ENCODE results near the gene COLEC12.

The COLEC12 gene

DNA sequence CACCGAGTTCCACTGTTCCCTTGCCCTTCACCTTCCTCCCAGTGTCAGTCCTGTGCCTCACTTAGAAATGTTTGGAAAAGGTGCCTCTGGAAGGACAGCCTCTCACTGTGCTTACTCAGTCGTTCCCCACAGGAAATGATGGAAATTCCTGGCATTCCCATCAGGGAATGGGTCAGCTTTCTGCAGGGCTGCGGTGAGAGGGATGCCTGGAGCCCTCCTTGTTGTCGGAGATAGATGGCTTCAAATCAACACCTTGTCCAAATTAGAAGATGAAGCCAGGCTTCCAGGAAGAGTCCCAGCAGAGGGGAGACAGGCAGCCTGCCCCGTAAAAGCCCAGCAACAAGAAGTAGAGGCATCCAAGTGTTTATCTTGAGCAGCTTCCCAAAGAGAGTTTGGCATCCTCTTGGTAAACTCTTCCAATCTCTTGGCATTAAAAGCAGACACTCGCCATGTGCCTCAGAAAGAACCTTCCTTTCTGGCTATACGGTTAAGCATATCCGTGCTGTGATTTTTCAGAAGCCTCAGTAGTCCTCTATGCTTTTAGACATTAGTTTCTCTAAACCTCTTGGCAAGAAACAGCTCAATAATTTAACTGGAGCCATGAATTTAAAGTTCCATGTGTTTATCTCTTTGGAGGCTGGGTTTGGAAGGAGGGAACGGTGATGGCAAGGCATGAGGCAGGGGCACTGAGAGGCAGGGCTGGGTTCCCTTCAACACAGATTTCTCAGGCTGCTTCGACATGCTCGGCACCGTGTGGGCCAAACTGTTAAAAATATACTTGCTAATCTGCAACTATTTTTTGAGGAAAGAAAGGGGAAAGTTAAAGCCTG lies 25.1 kb downstream of the COLEC12 start:
- TF ChIP-seq GATA1 (IDR thresholded peaks at IDR 0.05; ENCODE audit: low read depth, low read length): no peak
- no peak for TF ChIP-seq POLR2A (IDR thresholded peaks at IDR 0.05; ENCODE audit: low read length)
- no peak for DNase-seq

DNA sequence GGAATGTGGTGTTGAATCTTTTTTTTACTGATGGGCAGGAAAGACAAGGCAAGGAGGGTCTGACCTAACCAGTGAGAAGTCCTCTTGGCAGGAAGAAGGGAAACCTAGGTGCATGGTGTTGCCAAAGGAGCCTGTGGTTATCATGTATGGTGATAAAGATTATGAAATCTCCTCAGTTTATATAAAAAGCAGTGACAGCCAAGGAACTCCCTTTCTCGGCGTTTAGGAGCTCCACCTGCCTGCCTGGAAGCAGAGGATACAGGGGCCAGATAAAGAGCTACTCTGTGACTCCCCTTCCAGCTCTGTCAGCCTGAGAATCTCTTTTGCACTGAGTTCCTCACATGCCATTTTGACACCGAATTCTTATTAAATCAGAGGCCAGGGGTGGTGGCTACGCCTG lies 26.1 kb downstream of the COLEC12 start:
- DNase-seq: no peak
- TF ChIP-seq GATA1 (IDR thresholded peaks at IDR 0.05; ENCODE audit: low read depth, low read length) (no peak), POLR2A (IDR thresholded peaks at IDR 0.05; ENCODE audit: low read length) (no peak)

DNA sequence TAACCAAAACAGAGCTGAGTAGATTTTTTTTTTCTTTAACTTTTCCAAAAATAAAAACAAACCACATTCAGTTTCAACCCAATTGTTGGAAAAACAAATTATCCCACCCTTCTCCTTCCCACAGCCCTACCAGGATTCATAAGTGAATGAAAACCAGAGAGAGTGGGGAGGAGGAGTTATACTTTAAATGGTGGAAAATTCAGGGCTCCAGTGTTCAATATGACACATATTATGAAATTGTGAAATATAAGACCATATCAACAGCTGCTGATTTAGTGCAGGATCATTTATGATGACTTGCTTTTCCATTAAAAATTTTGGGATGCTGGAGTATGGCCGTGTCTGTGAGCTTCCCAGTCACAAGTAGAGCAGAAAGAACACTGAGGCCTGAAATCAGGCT lies 26.7 kb downstream of the COLEC12 start:
- no peak for DNase-seq
- TF ChIP-seq GATA1 (IDR thresholded peaks at IDR 0.05; ENCODE audit: low read depth, low read length) (no peak), POLR2A (IDR thresholded peaks at IDR 0.05; ENCODE audit: low read length) (no peak)

DNA sequence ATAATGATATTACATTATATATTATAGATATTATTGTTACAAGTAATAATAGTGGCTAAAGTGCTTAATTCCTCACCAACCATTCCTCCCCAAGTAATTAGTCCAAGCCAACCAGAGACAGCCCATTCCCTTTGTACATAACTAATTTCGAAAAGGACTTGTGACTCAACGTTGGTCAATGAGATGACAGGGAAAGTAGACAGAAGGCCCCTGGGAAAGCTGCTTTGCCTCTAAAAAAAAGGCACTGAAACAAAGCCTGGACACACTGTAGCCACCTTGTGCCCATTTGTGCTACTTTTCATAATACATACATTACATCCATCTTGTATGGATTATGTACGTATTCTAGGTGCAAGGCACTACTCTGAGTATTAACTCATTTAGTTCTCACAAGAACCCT lies 28.8 kb downstream of the COLEC12 start:
- TF ChIP-seq POLR2A (IDR thresholded peaks at IDR 0.05; ENCODE audit: low read length) (no peak), GATA1 (IDR thresholded peaks at IDR 0.05; ENCODE audit: low read depth, low read length) (no peak)
- no peak for DNase-seq

DNA sequence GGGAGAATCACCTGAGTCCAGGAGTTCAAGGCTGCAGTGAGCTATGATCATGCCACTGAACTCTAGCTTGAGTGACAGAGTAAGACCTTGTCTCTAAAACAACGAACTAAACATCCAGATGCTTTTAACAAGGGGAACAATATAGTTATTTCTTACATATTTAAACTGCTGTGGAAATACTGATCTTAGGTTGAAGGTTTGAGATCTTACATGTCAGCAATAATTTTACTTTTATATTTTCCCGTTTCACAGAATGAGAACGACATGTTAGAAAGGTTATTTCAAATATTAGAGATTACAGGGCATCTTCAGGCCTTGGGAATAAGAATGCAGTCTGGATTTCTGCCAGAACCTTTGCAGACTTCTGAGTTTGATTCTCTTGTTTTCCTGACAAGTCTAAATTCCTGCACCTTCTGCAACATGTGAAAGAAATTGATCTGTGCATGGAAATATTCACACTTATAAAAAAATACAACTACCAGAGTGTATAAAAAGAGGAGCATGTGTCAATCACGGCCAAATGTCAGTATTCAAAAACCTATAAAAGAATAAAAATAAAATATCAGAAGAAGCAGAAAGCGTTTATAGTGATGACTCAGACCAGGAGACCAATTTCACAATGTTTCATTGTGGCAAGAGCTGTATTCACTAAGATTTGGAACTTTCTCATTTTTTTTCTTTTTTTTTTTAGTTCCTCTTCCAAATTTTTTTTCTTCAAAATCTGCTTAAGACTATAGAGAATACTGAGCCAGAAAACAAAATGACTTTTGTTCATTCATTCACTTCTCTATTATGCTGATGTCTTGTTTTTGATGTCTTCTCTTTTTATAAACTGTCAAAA lies 29.6 kb downstream of the COLEC12 start:
- TF ChIP-seq GATA1 (IDR thresholded peaks at IDR 0.05; ENCODE audit: low read depth, low read length) (no peak), POLR2A (IDR thresholded peaks at IDR 0.05; ENCODE audit: low read length) (no peak)
- DNase-seq: no peak

DNA sequence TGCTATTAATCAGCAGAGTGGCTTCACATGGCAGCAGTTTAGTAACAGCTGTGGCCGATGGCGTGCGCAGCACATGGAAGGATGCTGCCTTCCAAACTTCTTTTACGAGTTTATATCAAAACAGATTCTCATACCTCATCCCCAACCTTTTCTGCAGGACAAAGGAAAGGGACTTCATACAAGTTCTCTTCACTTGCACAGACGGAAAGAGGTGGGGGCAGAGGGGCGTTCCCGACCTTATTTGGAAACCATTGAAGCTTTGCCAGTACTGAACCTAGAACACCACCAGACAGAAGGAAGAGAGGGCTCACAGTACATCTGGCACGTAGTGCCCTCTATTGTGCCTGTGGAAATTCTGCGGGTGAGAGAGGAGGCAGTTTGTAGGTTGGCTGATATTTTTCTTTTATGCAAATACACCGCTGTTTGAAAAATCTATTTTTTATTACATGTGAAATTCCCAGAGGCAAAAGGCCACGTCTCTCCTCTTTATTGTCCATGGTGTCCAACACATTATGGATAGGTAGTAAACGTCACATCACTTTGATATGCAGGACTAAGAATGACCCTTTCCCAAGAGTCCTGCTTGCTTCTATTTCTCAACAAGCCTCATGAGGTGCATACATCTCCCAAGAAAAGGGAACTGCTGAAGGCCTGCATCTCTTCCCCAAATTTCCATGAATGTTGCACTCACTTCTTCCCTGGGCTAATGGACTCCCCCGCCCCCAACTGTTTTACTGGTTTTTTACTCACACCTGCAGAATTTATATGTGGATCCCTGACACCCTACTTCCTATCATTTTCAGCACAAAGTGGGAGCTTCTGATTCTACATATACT lies 31.3 kb downstream of the COLEC12 start:
- TF ChIP-seq GATA1 (IDR thresholded peaks at IDR 0.05; ENCODE audit: low read depth, low read length): no peak
- no peak for TF ChIP-seq POLR2A (IDR thresholded peaks at IDR 0.05; ENCODE audit: low read length)
- no peak for DNase-seq

DNA sequence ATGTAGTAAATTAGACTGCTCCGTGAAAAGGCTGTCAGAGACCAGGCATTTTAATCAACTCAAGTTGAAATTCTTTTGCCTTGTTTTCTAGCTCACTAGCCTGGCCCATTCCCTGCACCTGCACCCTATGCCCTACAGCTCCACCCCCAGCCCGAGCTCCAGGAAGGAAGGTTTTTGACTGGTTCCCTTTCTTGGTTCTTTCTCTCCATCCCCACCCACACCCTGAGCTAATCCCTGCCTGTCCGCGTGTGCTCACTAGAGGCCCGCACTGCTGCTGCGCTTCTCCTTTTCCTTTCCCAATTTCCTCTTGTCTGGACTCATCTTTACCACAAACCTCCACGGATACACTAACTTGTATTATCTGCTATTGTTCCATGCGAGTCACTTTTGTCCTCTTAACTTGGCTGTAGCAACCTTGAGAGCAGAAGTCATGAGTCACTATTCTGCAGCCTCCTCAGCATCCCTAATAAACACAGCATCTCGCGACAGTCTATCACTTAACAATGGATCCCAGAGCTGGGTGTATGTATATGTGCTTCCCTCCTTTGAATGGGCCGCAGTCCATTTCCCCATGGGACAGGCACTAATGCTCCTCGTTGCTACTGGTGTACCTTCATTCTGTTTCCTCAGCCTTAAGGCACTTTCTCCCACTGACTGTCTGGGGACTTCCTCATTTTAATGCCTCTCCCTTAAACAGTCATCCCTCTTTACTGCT lies 36.5 kb downstream of the COLEC12 start:
- no peak for DNase-seq
- TF ChIP-seq GATA1 (IDR thresholded peaks at IDR 0.05; ENCODE audit: low read depth, low read length) (no peak), POLR2A (IDR thresholded peaks at IDR 0.05; ENCODE audit: low read length) (no peak)

DNA sequence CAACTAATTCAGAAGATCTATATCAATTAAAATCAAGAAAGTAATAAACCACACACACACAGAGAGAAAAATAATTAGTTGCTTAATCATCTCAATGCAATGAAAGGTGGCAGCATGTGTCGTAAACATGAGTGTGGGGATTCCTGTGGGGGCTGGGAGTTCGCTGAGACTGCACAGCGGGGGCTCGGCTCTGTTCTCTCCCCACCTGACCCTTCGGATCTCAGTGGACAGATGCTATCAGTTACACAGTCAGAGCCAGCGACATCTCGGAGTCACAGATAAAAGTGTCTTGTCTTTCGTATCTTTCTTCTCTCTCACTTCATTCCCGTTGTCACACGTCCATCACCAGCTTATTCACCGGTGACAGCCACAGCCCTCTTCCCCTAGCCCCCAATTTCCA lies 37.1 kb downstream of the COLEC12 start:
- no peak for DNase-seq
- TF ChIP-seq POLR2A (IDR thresholded peaks at IDR 0.05; ENCODE audit: low read length) (no peak), GATA1 (IDR thresholded peaks at IDR 0.05; ENCODE audit: low read depth, low read length) (no peak)

DNA sequence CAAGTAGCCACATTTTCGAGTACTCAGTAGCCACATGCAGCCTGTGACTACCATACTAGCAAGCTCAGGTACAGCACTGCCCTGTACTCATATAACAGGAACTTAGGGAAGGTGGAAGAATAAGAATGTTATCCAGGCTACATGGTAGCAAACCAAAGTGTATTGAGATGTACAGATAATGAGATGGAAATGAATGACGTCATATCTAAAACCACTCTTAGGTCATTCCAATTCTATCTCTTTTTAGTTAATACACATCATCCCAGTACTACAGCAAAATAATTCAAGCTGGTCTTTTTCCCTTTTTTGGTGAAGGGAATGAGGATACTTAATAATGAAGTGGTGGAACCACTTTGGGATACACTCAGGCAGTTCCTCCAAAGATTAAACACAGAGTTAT lies 38.7 kb downstream of the COLEC12 start:
- TF ChIP-seq GATA1 (IDR thresholded peaks at IDR 0.05; ENCODE audit: low read depth, low read length) (no peak), POLR2A (IDR thresholded peaks at IDR 0.05; ENCODE audit: low read length) (no peak)
- DNase-seq: no peak

DNA sequence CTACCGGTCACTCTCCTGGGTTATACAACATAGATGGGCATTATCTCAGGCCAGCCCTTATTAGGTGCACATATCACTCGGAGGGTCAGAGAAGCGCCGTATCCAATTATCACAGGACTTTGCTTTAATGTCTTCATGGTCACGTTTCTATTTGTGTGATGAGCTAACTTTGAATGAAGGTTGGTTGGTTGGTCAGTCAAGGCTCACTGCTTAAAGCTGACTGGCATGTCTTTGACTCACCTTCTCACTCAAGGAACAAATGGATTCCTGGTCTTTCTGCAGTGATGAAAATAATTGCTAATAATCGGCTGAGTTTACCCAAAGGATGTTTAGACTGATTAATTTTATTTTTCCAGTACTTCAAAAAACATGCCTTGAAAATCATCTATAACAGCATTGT lies 39.7 kb downstream of the COLEC12 start:
- no peak for DNase-seq
- TF ChIP-seq POLR2A (IDR thresholded peaks at IDR 0.05; ENCODE audit: low read length): no peak
- no peak for TF ChIP-seq GATA1 (IDR thresholded peaks at IDR 0.05; ENCODE audit: low read depth, low read length)

DNA sequence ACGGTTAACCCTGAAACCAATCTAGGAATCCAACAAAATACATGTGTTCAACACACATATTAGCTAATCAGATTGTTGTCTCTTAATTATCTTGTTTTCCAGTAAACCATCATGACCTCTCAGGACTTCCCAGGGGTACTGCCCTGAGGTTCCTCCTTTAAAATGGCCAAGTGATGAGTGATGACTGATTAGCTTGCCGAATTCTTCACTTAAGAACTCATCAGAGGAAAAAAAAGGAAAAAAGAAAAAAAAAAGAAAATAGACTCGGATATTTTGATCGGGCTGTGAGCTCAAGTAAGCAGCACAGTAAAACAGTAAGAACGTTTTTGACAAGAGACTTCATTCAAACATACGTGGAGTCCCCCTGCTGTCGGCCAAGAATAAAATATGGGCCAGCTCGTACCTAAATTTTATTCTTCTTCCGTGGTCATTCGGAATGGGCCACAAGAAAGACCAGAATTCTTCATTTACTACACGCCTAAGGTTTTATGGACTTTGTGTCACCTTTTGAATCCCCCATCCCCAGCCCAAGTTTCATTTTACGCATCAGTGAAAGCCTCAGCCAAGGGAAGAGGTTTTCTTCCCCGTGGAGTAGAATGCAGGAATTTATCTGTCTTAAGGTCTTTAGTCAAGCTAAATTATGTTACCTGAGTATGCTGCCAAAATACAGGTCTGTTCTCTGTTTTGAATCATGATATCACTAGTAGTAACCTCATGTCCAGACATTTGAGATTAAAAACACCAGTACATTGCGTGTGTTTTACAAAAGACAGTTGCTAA lies 40.5 kb downstream of the COLEC12 start:
- TF ChIP-seq GATA1 (IDR thresholded peaks at IDR 0.05; ENCODE audit: low read depth, low read length) (no peak), POLR2A (IDR thresholded peaks at IDR 0.05; ENCODE audit: low read length) (no peak)
- DNase-seq: no peak

DNA sequence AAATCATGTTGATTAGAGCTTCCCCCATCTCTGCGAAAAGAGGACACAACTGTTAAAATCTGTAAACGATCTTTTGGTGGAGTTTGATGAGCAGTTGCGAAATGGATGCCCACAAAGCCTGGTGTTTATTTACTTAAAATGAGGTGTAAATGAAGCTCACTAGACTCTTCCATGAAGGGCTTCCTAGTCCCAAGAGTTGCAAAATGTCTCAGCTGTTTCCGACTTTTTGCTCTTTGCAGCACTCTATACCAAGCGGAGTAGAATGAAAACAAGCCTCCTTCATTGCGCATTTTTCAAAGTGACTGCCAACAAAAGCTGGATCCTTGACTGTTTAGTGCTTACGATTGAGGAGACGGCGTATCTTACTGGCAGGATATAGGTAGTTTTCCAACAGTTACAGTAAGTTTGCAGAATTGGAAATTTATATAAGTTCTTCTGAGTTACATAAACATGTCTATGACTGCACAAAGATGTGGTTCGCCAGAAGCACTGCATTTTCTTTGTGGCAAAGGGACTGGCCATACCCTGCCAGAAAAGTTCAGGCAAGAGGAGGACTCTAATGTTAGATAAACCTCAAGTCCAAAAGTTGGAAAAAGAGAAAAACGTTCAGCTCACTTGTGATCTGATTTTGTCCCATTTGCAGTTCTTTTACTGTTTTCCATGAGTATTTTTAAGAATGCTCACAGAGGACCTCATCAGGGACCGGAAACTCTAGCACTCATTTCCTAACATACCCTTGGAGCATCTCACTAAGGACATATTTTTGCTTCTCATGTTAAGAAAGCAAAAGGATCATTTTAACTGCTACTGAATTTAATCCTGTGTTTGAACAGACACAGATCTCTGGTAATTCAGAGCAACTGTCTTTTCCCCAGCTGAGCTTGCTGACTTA lies 42.7 kb downstream of the COLEC12 start:
- no peak for DNase-seq
- TF ChIP-seq POLR2A (IDR thresholded peaks at IDR 0.05; ENCODE audit: low read length): no peak
- no peak for TF ChIP-seq GATA1 (IDR thresholded peaks at IDR 0.05; ENCODE audit: low read depth, low read length)
